Measurements from ENCODE around the gene TRIM41. TPM values are rescaled to one million over a fixed set of nuclear protein-coding genes. Genes with fewer than 3 reads are reported as not detected.
"Not testable (repeated sequence)": the region's sequence is repeated elsewhere in the genome, so short reads cannot be mapped to it uniquely, and the experiment has no call there.

The TRIM41 gene
- total RNA-seq, 1 donor from 2014 or later: 15.1 TPM

GRCh38 chr5:181281984-181282316 lies 58.9 kb downstream of the TRIM41 start:
- Histone ChIP-seq H3K9ac (ENCODE audit: low read depth in 1 of 3, low read length in 3 of 3) (no peak overlapping the region), H3K4me3 (ENCODE audit: low read length in 3 of 3) (no peak overlapping the region), H3K9me3 (ENCODE audit: control insufficient read depth in 3 of 3, low read length in 3 of 3) (no peaks in the 10 kb centered on the region), H3K27ac (ENCODE audit: low read depth, low read length) (no peak overlapping the region), H3K4me1 (ENCODE audit: control insufficient read depth in 3 of 3, insufficient read depth in 3 of 3, low read length in 3 of 3) (no peaks in the 10 kb centered on the region), H3K27me3 (ENCODE audit: control insufficient read depth in 3 of 3, insufficient read depth in 3 of 3, low read length in 3 of 3) (no peaks in the 10 kb centered on the region), H3K36me3 (ENCODE audit: control insufficient read depth in 3 of 3, insufficient read depth in 3 of 3, low read length in 3 of 3) (no peaks in the 10 kb centered on the region)

- not testable (repeated sequence) for H3K27me3 ChIP-seq (ENCODE audit: control insufficient read depth in 3 of 3, insufficient read depth in 3 of 3, low read length in 3 of 3); H3K9ac ChIP-seq (ENCODE audit: low read depth in 1 of 3, low read length in 3 of 3); H3K4me1 ChIP-seq (ENCODE audit: control insufficient read depth in 3 of 3, insufficient read depth in 3 of 3, low read length in 3 of 3); H3K36me3 ChIP-seq (ENCODE audit: control insufficient read depth in 3 of 3, insufficient read depth in 3 of 3, low read length in 3 of 3); H3K4me3 ChIP-seq (ENCODE audit: low read length in 3 of 3); H3K27ac ChIP-seq (ENCODE audit: low read depth, low read length); H3K9me3 ChIP-seq (ENCODE audit: control insufficient read depth in 3 of 3, low read length in 3 of 3)
Observed at GRCh38 chr5:181282415-181282814, 59.3 kb downstream of the TRIM41 start.

GRCh38 chr5:181282874-181283273 lies 59.8 kb downstream of the TRIM41 start:
- H3K36me3 ChIP-seq (ENCODE audit: control insufficient read depth in 3 of 3, insufficient read depth in 3 of 3, low read length in 3 of 3): no peaks in the 10 kb centered on the region
- H3K27me3 ChIP-seq (ENCODE audit: control insufficient read depth in 3 of 3, insufficient read depth in 3 of 3, low read length in 3 of 3): no peaks in the 10 kb centered on the region
- no peak overlapping the region for H3K27ac ChIP-seq (ENCODE audit: low read depth, low read length)
- no peak overlapping the region for H3K4me3 ChIP-seq (ENCODE audit: low read length in 3 of 3)
- no peak overlapping the region for H3K9ac ChIP-seq (ENCODE audit: low read depth in 1 of 3, low read length in 3 of 3)
- no peaks in the 10 kb centered on the region for H3K9me3 ChIP-seq (ENCODE audit: control insufficient read depth in 3 of 3, low read length in 3 of 3)
- H3K4me1 ChIP-seq (ENCODE audit: control insufficient read depth in 3 of 3, insufficient read depth in 3 of 3, low read length in 3 of 3): no peaks in the 10 kb centered on the region

- Histone ChIP-seq H3K27me3 (ENCODE audit: control insufficient read depth in 3 of 3, insufficient read depth in 3 of 3, low read length in 3 of 3) (no peaks in the 10 kb centered on the region), H3K36me3 (ENCODE audit: control insufficient read depth in 3 of 3, insufficient read depth in 3 of 3, low read length in 3 of 3) (no peaks in the 10 kb centered on the region), H3K4me1 (ENCODE audit: control insufficient read depth in 3 of 3, insufficient read depth in 3 of 3, low read length in 3 of 3) (no peaks in the 10 kb centered on the region), H3K4me3 (ENCODE audit: low read length in 3 of 3) (no peak overlapping the region), H3K27ac (ENCODE audit: low read depth, low read length) (no peak overlapping the region), H3K9me3 (ENCODE audit: control insufficient read depth in 3 of 3, low read length in 3 of 3) (no peaks in the 10 kb centered on the region), H3K9ac (ENCODE audit: low read depth in 1 of 3, low read length in 3 of 3) (no peak overlapping the region)
Observed at GRCh38 chr5:181283347-181283746, 60.3 kb downstream of the TRIM41 start.

DNA sequence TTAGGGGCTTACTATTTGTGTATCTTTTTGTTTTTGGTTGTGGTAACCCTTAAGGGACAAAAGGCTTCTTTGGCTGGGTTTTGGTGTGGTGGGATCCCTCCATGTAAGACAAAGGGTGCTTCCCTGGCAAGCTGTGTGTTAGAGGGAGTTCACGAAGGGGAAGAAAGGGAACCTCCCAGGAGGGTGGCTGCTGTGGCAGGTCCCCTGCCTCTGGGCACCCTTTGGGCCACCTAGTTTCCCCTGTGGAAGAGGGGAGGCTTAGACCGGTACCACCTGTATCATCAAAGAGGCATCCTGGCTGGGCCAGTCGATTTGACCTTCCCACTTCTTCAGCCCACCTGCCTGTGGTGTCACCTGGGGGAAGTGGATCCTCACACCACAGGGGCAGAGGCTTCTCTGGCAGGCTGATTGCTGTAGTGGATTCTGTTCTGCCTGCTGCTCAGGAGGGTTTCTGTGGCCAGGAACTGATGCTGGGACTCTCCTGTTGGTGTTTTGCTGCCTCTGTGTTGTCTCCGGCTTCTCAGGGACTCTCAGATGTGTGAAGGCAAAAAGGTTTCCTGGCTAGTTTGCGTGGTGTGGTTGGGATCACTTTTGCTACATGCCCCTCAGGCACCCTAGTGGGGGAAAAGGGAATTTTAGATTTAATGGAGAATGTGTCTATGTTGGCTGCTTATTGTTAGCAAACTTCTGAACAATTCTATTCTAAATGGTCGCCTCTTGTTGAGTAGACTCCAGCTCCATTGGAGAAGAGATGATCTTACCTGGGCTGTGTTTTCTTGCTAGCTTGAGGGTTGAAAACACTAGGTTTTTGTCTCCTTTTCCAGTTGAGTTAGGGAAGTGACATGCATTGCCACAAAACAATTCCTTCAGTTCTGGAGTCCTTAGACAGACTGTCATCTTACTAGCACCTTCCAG lies 61.0 kb downstream of the TRIM41 start:
- not testable (repeated sequence) for H3K4me3 ChIP-seq (ENCODE audit: low read length in 3 of 3); H3K9me3 ChIP-seq (ENCODE audit: control insufficient read depth in 3 of 3, low read length in 3 of 3); H3K4me1 ChIP-seq (ENCODE audit: control insufficient read depth in 3 of 3, insufficient read depth in 3 of 3, low read length in 3 of 3); H3K36me3 ChIP-seq (ENCODE audit: control insufficient read depth in 3 of 3, insufficient read depth in 3 of 3, low read length in 3 of 3); H3K27ac ChIP-seq (ENCODE audit: low read depth, low read length); H3K9ac ChIP-seq (ENCODE audit: low read depth in 1 of 3, low read length in 3 of 3); H3K27me3 ChIP-seq (ENCODE audit: control insufficient read depth in 3 of 3, insufficient read depth in 3 of 3, low read length in 3 of 3)

Small RNAs within 50 kb of the gene (small RNA-seq; reads per million reads assigned to genes)
- gene MIR4638 (not detected), gene SNORD95 (not detected), gene SNORD96A (not detected)

Other genes with a start within 250 kb of the TRIM41 start
- gene BTNL3, start 234.4 kb upstream of the TRIM41 start, total RNA-seq: not detected
- gene BTNL9, start 183.0 kb upstream of the TRIM41 start, total RNA-seq: 9.9 TPM
- gene OR2V1, start 92.1 kb upstream of the TRIM41 start, total RNA-seq: not detected
- not detected for gene OR2V2, start 75.7 kb upstream of the TRIM41 start, total RNA-seq
- 9.9 TPM for gene TRIM7, start 18.1 kb upstream of the TRIM41 start, total RNA-seq
- 4,748 TPM for gene RACK1, start 20.6 kb downstream of the TRIM41 start, total RNA-seq
- 4.2 TPM for gene TRIM52, start 37.9 kb downstream of the TRIM41 start, total RNA-seq
- not detected for gene OR4F3, start 144.0 kb downstream of the TRIM41 start, total RNA-seq

Data from skeletal muscle tissue (tissue), 5 donors.